Esophagus muscularis mucosa (tissue), 4 donors: ENCODE data around the gene CD300LB.

Experiments used
- EP300 ChIP-seq: sonication (generic); formaldehyde crosslinking; IDR thresholded peaks from one replicate; pipeline ENCODE4 v1.6.1; 2017; ENCODE audit warnings: antibody characterized with exemption
- POLR2A ChIP-seq: fragments of 450-650 bp; IDR thresholded peaks from one replicate; pipeline ENCODE4 v1.6.1; 2017; ENCODE audit warnings: antibody characterized with exemption, moderate library complexity, mild to moderate bottlenecking, low read depth
- POLR2AphosphoS5 ChIP-seq, 2 donors: sonication (generic); formaldehyde crosslinking; IDR thresholded peaks; one replicate each; pipeline ENCODE4 v1.6.1; 2017; ENCODE audit warnings: antibody characterized with exemption in 2 of 2
- TF ChIP-seq, protein P1 (sequence below), 3 experiments: fragments of 200-600 bp in 2 of 3; fragments of 450-650 bp in 1 of 3; sonication (generic) in 2 of 3; IDR thresholded peaks; one replicate each; pipeline ENCODE4 v1.5.1; 2017 to 2019; ENCODE audit warnings: antibody characterized with exemption in 3 of 3, mild to moderate bottlenecking in 2 of 3, moderate library complexity in 1 of 3

DNA sequence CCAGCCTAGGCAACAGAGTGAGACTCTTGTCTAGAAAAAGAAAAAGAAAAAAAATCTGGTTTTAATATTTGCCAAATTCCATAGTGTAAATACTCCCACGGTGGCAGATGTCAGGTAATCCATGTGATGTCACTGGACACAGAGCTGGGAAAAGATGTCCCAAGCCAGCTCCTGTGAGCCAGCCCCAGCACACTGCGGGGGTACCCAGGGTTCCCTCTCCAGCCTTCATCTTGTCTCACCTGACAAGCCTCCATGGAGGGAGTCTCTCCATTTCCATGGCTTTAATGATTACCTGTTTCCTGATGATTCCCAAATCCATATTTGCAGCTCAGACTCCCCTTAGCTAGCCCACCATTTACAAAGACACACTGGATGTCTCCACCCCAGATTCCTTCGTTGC, 4.6 kb downstream of the CD300LB start:
- TF ChIP-seq, protein P1, sequence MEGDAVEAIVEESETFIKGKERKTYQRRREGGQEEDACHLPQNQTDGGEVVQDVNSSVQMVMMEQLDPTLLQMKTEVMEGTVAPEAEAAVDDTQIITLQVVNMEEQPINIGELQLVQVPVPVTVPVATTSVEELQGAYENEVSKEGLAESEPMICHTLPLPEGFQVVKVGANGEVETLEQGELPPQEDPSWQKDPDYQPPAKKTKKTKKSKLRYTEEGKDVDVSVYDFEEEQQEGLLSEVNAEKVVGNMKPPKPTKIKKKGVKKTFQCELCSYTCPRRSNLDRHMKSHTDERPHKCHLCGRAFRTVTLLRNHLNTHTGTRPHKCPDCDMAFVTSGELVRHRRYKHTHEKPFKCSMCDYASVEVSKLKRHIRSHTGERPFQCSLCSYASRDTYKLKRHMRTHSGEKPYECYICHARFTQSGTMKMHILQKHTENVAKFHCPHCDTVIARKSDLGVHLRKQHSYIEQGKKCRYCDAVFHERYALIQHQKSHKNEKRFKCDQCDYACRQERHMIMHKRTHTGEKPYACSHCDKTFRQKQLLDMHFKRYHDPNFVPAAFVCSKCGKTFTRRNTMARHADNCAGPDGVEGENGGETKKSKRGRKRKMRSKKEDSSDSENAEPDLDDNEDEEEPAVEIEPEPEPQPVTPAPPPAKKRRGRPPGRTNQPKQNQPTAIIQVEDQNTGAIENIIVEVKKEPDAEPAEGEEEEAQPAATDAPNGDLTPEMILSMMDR (IDR thresholded peaks at IDR 0.05): no peak
- TF ChIP-seq POLR2A (no peak), POLR2AphosphoS5 (IDR thresholded peaks at IDR 0.05) (no peak), EP300 (no peak)
